Activated naive CD4-positive, alpha-beta T cell treated with anti-CD3 and anti-CD28 coated beads, Interleukin-2, amount 50 U/mL, for 16 hours (primary cell): ENCODE measurements around the gene SPAST.
"Not testable (repeated sequence)": the region's sequence is repeated elsewhere in the genome, so short reads cannot be mapped to it uniquely, and the experiment has no call there.

Experiments
- DNase-seq: peaks from one replicate; pipeline ENCODE4 v3.0.0-alpha.2; 2020

The SPAST gene

GRCh38 chr2:32128636-32129035, 65.3 kb downstream of the SPAST start:
- no peak for DNase-seq

- DNase-seq = no peak
Observed at GRCh38 chr2:32129086-32129485, 65.7 kb downstream of the SPAST start.

- DNase-seq = no peak
Observed at GRCh38 chr2:32135409-32135808, 72.1 kb downstream of the SPAST start.

- no peak for DNase-seq
Observed at GRCh38 chr2:32136097-32136496, 72.7 kb downstream of the SPAST start.

GRCh38 chr2:32151544-32151943, 88.2 kb downstream of the SPAST start:
- not testable (repeated sequence) for DNase-seq

- no peak for DNase-seq
Observed at GRCh38 chr2:32159678-32160077, 96.3 kb downstream of the SPAST start.

GRCh38 chr2:32161296-32161695, 97.9 kb downstream of the SPAST start:
- no peak for DNase-seq

- not testable (repeated sequence) for DNase-seq
Observed at GRCh38 chr2:32164254-32164653, 100.9 kb downstream of the SPAST start.

GRCh38 chr2:32165027-32165347, 101.6 kb downstream of the SPAST start:
- DNase-seq = not testable (repeated sequence)

- no peak for DNase-seq
Observed at GRCh38 chr2:32166115-32166574, 102.8 kb downstream of the SPAST start.

- DNase-seq = no peak
Observed at GRCh38 chr2:32168513-32168912, 105.2 kb downstream of the SPAST start.

GRCh38 chr2:32172870-32173269, 109.5 kb downstream of the SPAST start:
- no peak for DNase-seq

GRCh38 chr2:32182667-32183066, 119.3 kb downstream of the SPAST start:
- no peak for DNase-seq

- no peak for DNase-seq
Observed at GRCh38 chr2:32189011-32189410, 125.7 kb downstream of the SPAST start.

- DNase-seq = no peak
Observed at GRCh38 chr2:32192418-32192817, 129.1 kb downstream of the SPAST start.

GRCh38 chr2:32200814-32201213, 137.5 kb downstream of the SPAST start:
- no peak for DNase-seq

GRCh38 chr2:32203428-32203827, 140.1 kb downstream of the SPAST start:
- DNase-seq = not testable (repeated sequence)
